22Rv1 (cell line): Measurements from ENCODE around the gene RBM10.

ENCODE experiments used
- CTCF ChIP-seq: fragments of 450-650 bp; IDR thresholded peaks from 2 replicates; pipeline ENCODE4 v1.5.1; 2017; ENCODE audit warnings: mild to moderate bottlenecking
- ZFX ChIP-seq: fragments of 450-650 bp; IDR thresholded peaks from 2 replicates; pipeline ENCODE4 v1.6.1; 2017; ENCODE audit warnings: antibody characterized with exemption, borderline replicate concordance

GRCh38 chrX:47202877-47203276 is 57.9 kb downstream of the RBM10 start:
- TF ChIP-seq CTCF (no peak), ZFX (no peak)
